Measurements from ENCODE around the gene CCDC66. TPM values are rescaled to one million over a fixed set of nuclear protein-coding genes. Genes with fewer than 3 reads are reported as not detected.

Gene CCDC66
- polyA plus RNA-seq, 1 of the 3 experiments (the other 2 are of a cell fraction): 4.6 TPM

- Histone ChIP-seq H3K27ac (ENCODE audit: low read depth in 2 of 2, low read length in 1 of 2) (no peak overlapping the region), H3K9me2 (no peaks in the 10 kb centered on the region), H3K4me2 (no peak overlapping the region), H3K27me3 (ENCODE audit: insufficient read depth) (no peaks in the 10 kb centered on the region), H3K79me2 (ENCODE audit: insufficient read depth) (peaks cover 90% of the 10 kb centered on the region), H3K9me3 (no peaks in the 10 kb centered on the region), H3K4me3 (ENCODE audit: low read depth in 2 of 2, low read length in 1 of 2) (no peak overlapping the region), H3K36me3 (replicated peaks in 1 of 2; ENCODE audit: control insufficient read depth in 1 of 2, insufficient read depth in 2 of 2, low read length in 1 of 2) (peaks cover 53 to 80% of the 10 kb centered on the region in 2 experiments), H4K20me1 (ENCODE audit: insufficient read depth) (peaks cover 43% of the 10 kb centered on the region), H3F3A (replicated peaks; ENCODE audit: insufficient read depth) (peaks cover 9% of the 10 kb centered on the region), H2AFZ (ENCODE audit: low read depth) (no peak overlapping the region), H3K9ac (no peak overlapping the region), H3K4me1 (ENCODE audit: control insufficient read depth in 1 of 2, insufficient read depth in 2 of 2, low read depth in 1 of 2, low read length in 1 of 2) (no peaks in the 10 kb centered on the region)
- no peak for DNase-seq
- ChIA-PET POLR2A (interaction anchor here (0.7 kb wide), 1 partner anchor 90 kb away, joined by 3 read pairs; no protein-coding TSS in a partner anchor), CTCF (no interaction called here)
- no peak for TF ChIP-seq FOSL2 (IDR thresholded peaks at IDR 0.05; ENCODE audit: borderline replicate concordance, low read depth)
- TF ChIP-seq FOXM1 (IDR thresholded peaks at IDR 0.05; ENCODE audit: low read depth): no peak
- TF ChIP-seq USF2 (IDR thresholded peaks at IDR 0.05; ENCODE audit: borderline replicate concordance, low read depth, low read length): no peak
- no peak for TF ChIP-seq GATA2 (CRISPR knock-in tag; IDR thresholded peaks at IDR 0.05)
- no peak for TF ChIP-seq RCOR1 (IDR thresholded peaks at IDR 0.05; ENCODE audit: low read length)
- TF ChIP-seq SIN3A (IDR thresholded peaks at IDR 0.05; ENCODE audit: borderline replicate concordance, low read depth, low read length): no peak
- no peak for TF ChIP-seq ELF1 (IDR thresholded peaks at IDR 0.05)
- WGBS (ENCODE audit: low lambda C conversion rate): 100% methylated on average over 1 of the region's 1 CpG
Observed at GRCh38 chr3:56655709-56656108, 98.7 kb downstream of the CCDC66 start.

- H3K27ac ChIP-seq (ENCODE audit: low read depth in 2 of 2, low read length in 1 of 2): no peak overlapping the region
- H3K9ac ChIP-seq: no peak overlapping the region
- POLR2A ChIA-PET: no interaction called here
- no peaks in the 10 kb centered on the region for H3K9me3 ChIP-seq
- peaks cover 81 to 97% of the 10 kb centered on the region in 2 experiments for H3K36me3 ChIP-seq (replicated peaks in 1 of 2; ENCODE audit: control insufficient read depth in 1 of 2, insufficient read depth in 2 of 2, low read length in 1 of 2)
- H3K4me1 ChIP-seq (ENCODE audit: control insufficient read depth in 1 of 2, insufficient read depth in 2 of 2, low read depth in 1 of 2, low read length in 1 of 2): no peaks in the 10 kb centered on the region; a peak in 1 of 4 replicates
- 100% methylated on average over 2 of the region's 2 CpGs for WGBS (ENCODE audit: low lambda C conversion rate)
- DNase-seq: no peak
- no peak overlapping the region for H3K4me2 ChIP-seq
- H3F3A ChIP-seq (replicated peaks; ENCODE audit: insufficient read depth): peaks cover 4% of the 10 kb centered on the region
- no peaks in the 10 kb centered on the region for H3K27me3 ChIP-seq (ENCODE audit: insufficient read depth)
- peaks cover 50% of the 10 kb centered on the region for H3K79me2 ChIP-seq (ENCODE audit: insufficient read depth)
- no peak overlapping the region for H2AFZ ChIP-seq (ENCODE audit: low read depth)
- no peaks in the 10 kb centered on the region; the same call in 1 of the 2 replicates for H4K20me1 ChIP-seq (ENCODE audit: insufficient read depth)
- H3K9me2 ChIP-seq: 0 out of 2 replicates have a peak, but pooled peaks cover 3% of the 10 kb centered on the region
- TF ChIP-seq USF2 (IDR thresholded peaks at IDR 0.05; ENCODE audit: borderline replicate concordance, low read depth, low read length): no peak
- no peak for TF ChIP-seq MXI1 (IDR thresholded peaks at IDR 0.05; ENCODE audit: low read depth, low read length)
- no peak for TF ChIP-seq RAD21 (IDR thresholded peaks at IDR 0.05; ENCODE audit: low read length)
- TF ChIP-seq RFX5 (IDR thresholded peaks at IDR 0.05; ENCODE audit: low read length): no peak
- CTCF ChIA-PET: interaction anchor here (1.2 to 1.3 kb wide), 2 partner anchors 10 to 324 kb away, joined by 3 read pairs; no protein-coding TSS in a partner anchor
- no peak overlapping the region for H3K4me3 ChIP-seq (ENCODE audit: low read depth in 2 of 2, low read length in 1 of 2)
Observed at GRCh38 chr3:56664823-56665222, 107.8 kb downstream of the CCDC66 start.

All from SK-N-SH (cell line).